SK-MEL-5 (cell line): Measurements from ENCODE around the gene COL4A4. TPM values are rescaled to one million over a fixed set of nuclear protein-coding genes. Genes with fewer than 3 reads are reported as not detected.
"Not testable (repeated sequence)": the region's sequence is repeated elsewhere in the genome, so short reads cannot be mapped to it uniquely, and the experiment has no call there.

Experiments
- DNase-seq: peaks from one replicate; pipeline ENCODE4 v3.0.0-alpha.2; 2016; ENCODE audit warnings: low read depth, low spot score
- in situ Hi-C: cut with HindIII; loops from 2 replicates; pipeline ENCODE4 v1.10.0; 2016; ENCODE audit warnings: low sequenced_read_pairs, high pct_unique_total_duplicates, low pct_unique_long_range_greater_than_20kb
- total RNA-seq: library from RNA; depleted of rRNA; stranded (reverse); fragments of >200 nt; shearing (Covaris generic); gene quantifications from 2 replicates; pipeline ENCODE4 v1.2.3, GENCODE V29; 2014

Gene COL4A4
- total RNA-seq, 1 experiment from 2014 or later = not detected

DNA sequence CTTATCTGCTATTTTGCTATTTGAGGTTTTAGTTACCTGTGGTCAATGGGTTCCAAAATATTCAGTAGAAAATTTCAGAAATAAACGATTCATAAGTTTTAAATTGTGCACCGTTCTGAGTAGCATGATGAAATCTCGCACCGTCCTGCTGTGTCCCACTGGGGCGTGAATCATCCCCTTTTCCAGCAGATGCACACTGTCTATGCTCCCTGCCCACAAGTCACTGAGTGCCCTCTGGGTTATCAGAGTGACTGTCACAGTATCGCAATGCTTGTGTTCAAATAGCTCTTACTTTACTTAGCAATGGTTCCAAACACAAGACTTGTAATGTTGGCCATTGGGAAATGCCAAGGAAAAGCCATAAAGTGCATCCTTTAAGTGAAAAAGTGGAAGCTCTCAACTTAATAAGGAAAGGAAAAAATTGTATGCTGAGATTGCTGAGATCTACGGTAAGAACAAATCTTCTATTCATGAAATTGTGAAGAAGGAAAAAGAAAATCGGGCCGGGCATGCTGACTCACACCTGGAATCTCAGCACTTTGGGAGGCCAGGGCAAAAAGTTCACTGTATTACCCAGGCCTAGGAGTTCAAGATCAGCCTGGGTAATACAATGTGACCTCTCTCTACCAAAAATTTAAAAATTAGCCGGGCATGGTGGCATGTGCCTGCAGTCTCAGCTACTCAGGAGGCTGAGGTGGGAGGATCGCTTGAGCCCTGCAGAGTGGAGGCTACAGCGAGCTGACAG is 13.8 kb upstream of the COL4A4 start:
- in situ Hi-C loops = no loop called here
- no peak for DNase-seq

DNA sequence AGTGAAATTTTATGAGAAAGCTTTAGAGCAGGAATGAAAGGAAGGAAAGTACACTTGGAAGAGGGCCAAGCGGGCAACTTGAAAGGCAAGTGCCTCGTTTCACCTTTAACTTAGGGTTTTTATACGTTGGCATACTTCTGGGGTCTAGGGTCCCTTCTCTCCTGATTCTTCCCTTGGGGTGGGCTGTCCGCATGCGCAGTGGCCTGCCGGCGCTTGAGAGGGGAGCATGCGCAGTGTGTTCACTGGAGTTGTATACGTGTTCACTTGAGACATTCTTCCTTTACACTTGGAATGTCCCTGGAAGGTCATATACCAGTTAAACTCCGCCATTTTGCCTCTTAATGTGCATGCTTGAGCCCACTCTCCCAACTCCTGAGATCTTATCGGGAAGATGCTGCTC is 7.8 kb upstream of the COL4A4 start:
- DNase-seq, in situ Hi-C loops: not testable (repeated sequence)

DNA sequence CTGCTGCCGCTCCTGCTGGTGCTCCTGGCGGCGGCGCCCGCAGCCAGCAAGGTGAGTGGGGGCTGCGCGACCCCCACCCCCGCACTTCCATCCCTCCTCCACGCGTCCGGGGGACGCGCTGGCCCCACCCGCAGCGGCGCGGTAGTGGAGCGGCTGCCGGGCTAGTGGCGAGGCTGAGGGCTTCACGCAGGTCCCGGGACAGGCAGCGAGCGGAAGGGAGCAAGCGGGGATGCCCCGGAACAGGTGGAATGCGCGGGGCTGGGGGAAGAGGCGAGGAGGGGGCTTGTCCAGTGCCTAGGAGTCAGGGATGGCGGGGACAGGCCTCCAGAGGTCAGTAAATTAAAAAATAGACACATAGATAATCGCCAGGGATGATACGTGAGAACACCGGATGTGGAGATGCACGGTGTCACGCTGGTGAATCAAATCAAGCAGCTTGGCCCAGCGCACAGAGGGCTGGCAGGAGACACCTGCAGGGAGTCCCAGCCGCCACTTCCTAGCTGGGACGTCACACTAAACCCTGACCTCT is 822 bp upstream of the COL4A4 start:
- DNase-seq = no peak

DNA sequence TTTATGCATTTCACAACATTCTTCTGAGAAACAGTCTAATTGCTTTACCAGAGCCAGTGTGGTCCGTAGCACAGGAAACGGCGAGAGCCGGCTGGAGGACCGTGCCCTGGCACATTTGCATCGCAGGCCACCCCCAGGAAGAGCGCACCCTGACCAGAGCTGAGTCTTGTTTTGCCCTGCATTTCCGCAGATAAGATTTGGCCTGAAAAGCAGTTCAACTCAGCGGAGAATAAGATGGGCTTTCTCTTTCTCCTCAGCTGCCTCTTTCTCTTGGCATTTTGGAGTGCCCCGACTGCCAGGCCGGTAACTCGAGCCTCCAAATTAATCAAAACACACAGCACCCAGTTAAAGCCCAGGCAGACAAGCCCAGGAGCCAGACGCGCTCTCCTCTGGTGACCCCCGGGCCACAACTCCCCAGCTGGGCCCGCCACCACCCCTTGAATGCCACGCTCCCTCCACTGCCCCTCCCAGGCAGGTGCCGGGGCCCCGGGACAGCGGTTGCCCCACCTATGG is 464 bp downstream of the COL4A4 start:
- DNase-seq = no peak
- in situ Hi-C loops = no loop called here

More for the DNA sequence above, 822 bp upstream of the COL4A4 start:
- in situ Hi-C loops = no loop called here

DNA sequence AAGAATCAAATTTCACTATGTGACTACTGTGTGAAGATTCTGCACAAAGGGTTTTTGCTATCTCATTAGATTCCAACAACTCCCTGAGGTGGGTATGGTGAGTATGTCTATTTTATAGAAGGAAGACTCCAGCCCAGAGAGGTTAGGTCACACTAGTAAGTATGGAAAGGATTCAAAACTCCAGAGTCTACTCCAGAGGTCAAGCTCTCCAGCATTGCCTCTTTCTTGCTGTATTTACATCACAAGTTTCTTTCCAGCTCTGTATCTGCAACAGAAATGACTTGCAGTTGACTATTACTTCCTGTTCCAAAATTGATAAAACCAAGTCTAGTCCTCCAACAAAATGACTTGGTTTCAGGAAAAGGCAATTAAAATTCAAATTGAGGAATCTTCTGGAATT is 2.1 kb downstream of the COL4A4 start:
- no peak for DNase-seq
- in situ Hi-C loops = no loop called here

DNA sequence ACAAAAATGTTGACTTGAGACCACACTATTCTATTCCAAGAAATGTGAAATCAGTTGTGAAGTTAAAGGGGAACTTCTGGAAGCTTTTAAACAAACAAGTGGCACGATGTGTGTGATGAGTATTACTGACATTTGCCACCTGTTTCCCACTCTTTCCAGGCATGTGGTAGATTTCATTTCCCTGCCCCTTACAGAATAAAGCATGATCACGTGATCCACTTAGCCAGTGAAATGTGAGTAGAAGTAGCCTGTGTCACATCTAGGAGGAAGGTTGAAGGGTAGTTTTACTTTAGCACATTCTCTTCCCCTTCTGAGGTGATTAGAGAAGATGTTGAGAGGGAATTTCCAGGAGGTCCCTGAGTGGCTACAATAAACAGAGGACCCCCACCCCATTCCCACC is 3.8 kb downstream of the COL4A4 start:
- no peak for DNase-seq
- in situ Hi-C loops = no loop called here

DNA sequence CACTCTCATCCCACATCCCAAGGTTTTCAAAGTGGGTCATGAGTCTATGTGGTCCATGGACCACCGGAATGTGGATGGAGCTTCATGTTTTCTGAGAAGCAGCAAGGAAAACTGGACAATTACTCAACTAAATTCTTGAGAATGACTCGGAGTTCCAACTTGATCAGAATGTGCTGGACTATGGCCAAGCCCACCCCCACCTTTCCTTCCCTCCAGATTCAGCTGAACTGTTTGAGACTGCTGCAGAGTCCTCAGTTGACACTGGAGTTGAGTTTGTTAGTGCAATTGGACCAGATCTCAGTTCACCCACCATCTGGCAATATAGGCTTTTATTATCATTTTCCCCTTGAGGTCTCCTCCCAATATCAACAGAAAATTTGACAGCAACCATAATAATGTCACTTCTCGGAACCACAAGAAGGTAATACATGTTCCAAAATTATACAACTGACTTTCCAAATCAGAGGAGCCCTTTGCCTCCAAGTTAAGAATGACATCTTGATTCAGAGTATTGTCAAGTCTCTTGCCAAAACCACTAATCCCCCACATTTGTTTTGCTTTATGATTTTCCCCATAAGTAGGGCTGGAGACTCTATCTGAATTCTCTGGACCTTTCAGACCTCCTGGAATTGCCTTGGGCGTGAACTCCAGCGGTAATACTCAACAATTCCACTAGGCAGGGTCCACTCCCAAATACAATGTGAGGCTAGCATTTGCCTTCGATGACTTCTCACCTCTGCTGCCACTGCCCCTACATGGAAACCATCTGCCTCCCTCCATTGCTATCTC is 8.8 kb downstream of the COL4A4 start:
- DNase-seq = peak; percentile 6

DNA sequence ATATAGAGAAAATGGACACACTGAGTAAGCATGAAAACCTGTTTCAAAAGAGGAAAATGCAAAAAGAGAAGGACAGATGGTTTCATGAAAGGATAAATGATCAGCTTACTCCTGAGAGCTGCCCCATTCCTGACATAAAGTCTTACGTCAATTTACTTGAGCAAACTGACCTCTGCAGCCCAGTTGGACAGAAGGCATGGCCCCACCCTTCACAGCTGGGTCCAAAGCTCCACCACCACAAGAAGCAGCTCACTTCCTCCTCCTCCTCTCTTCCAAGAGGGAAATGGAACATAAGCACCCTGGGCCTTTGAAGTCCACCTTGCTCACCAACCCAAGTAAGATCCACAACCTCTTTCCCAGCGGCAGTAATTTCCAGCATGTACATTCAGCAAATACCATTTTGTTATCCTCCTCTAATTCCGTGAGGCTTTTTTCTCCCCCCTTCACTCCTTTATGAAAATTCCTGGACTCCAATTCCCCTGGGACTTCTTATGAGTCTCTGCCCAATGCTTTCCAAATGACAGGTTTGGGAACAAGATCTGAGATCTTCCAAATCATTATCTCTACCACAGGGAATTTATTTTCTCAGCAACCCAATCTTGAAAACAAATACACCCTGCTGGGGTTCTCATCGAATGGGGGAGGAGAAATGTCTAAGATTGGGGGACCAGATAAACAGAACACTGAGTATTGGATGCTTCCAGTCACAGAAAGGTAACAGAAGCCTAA is 10.1 kb downstream of the COL4A4 start:
- no peak for DNase-seq
- in situ Hi-C loops = no loop called here

More for the DNA sequence above, 8.8 kb downstream of the COL4A4 start:
- in situ Hi-C loops = no loop called here

DNA sequence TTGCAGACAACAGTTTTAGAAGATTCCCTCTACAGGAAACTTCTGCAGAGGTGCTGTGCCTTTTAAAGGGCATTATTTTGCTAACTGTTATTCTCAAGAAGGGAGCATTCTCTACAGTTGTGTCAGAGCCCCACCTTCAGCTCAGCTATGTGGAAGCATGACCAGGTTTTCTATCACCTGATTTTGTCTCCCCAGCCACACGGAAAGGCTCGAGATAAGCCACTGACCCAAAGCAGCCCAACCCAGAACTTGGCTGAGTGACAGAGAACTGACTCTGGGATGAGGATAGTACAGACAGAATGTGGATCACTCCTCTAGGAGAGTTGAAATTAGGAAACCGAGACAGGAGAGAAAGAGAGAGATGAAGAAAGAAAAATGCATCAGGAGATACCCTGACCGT is 10.7 kb downstream of the COL4A4 start:
- DNase-seq = no peak
- in situ Hi-C loops = no loop called here

DNA sequence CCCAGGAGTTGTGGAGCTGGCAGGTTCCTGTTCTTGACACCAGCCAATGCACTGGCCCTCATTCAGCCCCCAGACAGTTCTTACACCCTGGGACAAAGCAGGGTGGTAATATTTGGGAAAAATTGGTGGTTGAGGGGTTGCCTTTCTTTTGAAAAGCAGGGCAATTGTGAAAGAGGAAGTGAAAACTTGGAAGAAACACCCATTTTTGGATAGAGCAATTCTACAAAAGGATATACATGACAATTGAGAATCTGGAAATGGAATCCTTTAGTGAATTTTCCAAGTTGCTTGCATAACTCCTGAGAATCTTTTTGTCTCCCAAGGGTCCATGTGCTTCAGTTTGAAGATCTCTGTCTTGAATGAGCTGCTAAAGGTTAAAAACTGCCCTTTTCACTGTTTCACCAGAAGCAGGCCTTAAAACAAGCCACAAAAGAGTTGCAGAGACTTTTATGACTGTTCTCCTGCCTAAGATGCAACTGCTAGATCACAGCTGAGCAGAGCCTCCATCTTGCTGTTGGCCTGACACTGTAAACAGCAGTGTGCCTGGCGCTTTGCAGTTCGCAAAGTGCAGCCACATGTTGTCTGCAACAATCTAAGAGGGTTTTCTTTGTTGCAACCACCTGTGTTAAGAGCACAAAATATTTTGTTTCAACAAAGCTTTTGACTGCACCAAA is 11.8 kb downstream of the COL4A4 start:
- no peak for DNase-seq
- in situ Hi-C loops = no loop called here

DNA sequence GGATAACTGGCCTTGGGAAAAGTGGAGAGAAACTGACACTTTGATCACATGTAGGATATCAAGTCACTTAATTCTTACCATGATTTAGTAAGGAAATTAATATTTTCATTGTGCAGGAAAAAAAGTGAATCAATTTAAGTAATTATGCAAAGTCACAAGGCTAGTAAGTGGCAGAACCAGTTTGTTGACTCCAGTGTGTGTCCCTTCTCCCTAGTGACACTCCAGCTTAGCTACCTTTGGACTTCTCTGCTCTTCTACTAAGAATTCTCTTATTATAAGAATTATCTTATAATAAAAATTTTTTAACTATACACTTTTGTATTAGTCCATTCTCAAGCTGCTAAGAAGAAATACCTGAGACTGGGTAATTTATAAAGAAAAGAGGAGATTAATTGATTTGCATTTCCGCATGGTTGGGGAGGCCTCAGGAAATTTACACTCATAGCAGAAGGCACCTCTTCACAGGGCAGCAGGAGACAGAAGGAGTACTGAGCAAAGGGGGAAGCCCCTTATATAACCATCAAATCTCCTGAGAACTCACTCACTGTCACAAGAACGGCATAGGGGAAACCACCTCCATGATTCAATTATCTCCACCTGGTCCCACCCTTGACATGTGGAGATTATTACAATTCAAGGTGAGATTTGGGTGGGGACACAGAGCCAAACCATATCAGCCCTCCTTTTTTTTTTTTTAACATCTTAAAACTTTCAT is 13.6 kb downstream of the COL4A4 start:
- in situ Hi-C loops = no loop called here
- no peak for DNase-seq

DNA sequence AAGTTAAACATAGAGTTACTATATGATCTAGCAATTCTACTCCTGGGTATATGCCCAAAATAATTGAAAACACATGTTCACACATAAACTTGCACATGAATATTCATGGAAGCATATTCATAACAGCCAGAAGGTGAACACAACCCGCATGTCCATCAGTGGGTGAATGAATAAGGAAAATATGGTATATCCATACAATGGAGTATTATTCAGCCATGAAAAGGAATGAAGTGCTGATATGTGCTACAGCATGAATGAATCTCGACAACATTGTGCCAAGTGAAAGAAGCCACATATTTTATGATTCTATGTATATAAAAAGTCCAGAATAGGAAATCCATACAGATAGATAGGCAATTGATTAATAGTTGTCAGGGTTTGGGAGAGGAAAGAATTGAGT is 15.9 kb downstream of the COL4A4 start:
- in situ Hi-C loops = no loop called here
- no peak for DNase-seq

DNA sequence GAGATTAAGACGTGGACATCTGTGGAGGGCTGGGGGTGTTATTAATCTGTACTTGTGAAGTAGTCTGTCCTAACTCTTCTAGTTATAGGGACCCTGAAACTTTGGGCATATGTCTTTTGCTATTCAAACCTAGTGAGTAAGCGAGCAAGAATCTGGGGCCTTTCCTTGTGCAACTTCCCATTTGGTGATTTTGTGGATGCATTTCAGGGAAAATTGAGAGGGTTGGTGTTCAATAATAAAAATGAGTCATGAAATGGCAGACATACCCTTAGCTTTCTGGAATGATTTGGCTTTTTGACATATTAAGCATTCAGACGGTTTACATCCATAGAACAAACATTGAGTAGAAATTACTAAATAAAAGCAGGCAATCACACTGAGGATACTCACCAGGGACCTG is 17.0 kb downstream of the COL4A4 start:
- DNase-seq = no peak
- in situ Hi-C loops = no loop called here

DNA sequence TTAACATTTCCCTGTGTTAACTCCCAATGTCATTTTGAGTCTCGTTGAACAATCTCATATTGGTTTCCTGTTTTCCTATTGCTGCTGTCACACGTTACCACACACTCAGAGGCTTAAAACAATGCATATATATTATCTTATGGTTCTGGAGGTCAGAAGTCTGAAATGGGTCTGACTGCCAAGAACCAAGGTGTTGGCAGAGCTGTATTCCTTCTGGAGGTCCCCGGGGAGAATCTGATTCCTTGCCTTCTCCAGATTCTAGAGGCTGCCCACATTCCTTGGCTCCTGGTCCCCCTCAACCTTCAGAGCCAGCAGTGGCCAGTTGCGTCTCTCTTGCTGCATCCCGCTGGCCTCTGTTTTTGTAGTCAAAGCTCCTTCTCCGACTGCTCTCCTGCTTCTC is 17.5 kb downstream of the COL4A4 start:
- DNase-seq = no peak
- in situ Hi-C loops = no loop called here

DNA sequence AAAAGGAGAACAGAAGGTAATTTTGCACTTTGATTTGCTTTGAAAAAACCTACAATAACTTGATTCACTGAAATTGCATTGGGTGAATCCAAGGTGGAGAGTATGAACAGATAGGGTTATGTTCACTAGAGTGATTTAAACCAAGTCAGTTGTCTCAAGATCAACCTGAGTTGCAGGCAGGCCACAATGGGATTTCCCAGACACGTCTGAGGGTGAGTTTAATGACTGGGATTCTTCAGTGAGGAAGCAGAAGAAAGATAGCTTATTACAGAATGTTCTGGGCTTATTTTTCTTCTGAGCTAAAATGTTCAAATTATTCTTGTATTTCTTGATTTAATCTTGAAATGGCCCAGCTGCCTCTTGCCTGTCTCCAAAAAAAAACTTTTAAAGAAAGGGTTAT is 20.1 kb downstream of the COL4A4 start:
- no peak for DNase-seq
- in situ Hi-C loops = no loop called here

DNA sequence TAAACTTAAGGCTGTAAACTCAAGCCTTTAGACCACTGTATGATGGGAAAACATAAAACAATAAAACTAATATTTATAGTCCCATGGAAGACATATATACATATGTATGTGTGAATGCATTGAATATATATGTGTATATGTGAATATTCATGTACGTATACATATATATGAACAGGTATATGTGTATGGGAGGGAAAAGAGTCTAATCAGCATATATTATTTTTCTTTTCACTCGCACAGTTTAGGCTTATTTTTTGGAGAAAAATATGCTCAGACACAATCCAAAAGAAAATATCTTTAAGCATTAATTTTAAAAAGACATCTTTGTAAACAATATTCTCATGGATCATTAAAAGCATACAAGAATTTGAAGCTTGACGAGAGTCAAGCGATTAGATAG is 22.7 kb downstream of the COL4A4 start:
- no peak for DNase-seq
- in situ Hi-C loops = no loop called here

DNA sequence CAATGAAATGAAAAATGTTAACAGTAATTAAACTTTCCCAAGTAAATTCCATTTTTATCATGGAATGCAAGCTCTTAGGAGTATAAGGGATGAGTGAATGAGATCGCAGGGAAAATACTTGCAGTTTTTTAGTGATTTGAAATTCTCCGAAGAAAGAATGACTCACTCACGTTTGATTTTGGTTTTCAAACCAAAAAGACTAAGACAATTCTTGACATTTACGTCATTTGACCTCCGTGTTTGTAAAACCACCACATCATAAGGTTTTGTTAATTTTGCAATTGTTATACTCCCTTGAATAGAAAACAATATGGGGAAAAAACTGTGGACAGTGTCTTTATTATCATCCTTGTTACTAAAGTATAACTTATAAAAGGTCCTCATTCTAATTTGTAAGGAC is 29.4 kb downstream of the COL4A4 start:
- no peak for DNase-seq
- in situ Hi-C loops = no loop called here
